SK-N-SH treated with all-trans-retinoic acid at 6 μM for 48 hours (cell line): ENCODE data around the gene CIITA.

Experiments
- ATAC-seq: fragments of 200-7000 bp; cut with Tn5 transposase; 3 replicates; pipeline ENCODE4 v1.9.1; 2020; ENCODE audit warnings: mild to moderate bottlenecking, moderate library complexity
- ARNTL ChIP-seq: fragments of 450-650 bp; formaldehyde crosslinking; IDR thresholded peaks from 2 replicates; pipeline ENCODE4 v1.5.0; 2020; ENCODE audit warnings: low read depth, mild to moderate bottlenecking, moderate library complexity, borderline replicate concordance
- BACH2 ChIP-seq: fragments of 250-450 bp; sonication (Bioruptor Pico); IDR thresholded peaks from 2 replicates; pipeline ENCODE4 v1.9.0; 2021; ENCODE audit warnings: mild to moderate bottlenecking, borderline replicate concordance
- CREB5 ChIP-seq: fragments of 250-450 bp; sonication (Bioruptor Pico); IDR thresholded peaks from 2 replicates; pipeline ENCODE4 v1.5.1; 2020; ENCODE audit warnings: low read depth, mild to moderate bottlenecking, moderate library complexity
- CSDC2 ChIP-seq: fragments of 250-450 bp; sonication (Bioruptor Pico); IDR thresholded peaks from 2 replicates; pipeline ENCODE4 v1.5.0; 2020; ENCODE audit warnings: mild to moderate bottlenecking, moderate library complexity
- ESRRG ChIP-seq: fragments of 250-450 bp; sonication (Bioruptor Pico); IDR thresholded peaks from 2 replicates; pipeline ENCODE4 v1.6.1; 2021; ENCODE audit warnings: mild to moderate bottlenecking
- GLIS3 ChIP-seq: fragments of 250-450 bp; sonication (Bioruptor Pico); IDR thresholded peaks from 2 replicates; pipeline ENCODE4 v1.5.0; 2020; ENCODE audit warnings: mild to moderate bottlenecking, moderate library complexity
- ISL1 ChIP-seq: fragments of 250-450 bp; sonication (Bioruptor Pico); IDR thresholded peaks from 2 replicates; pipeline ENCODE4 v2.1.2; 2022; ENCODE audit warnings: mild to moderate bottlenecking, moderate library complexity
- OSR1 ChIP-seq: fragments of 250-450 bp; sonication (Bioruptor Pico); IDR thresholded peaks from 2 replicates; pipeline ENCODE4 v1.8.0; 2022; ENCODE audit warnings: moderate library complexity, mild to moderate bottlenecking, inconsistent platforms
- PATZ1 ChIP-seq: fragments of 250-450 bp; sonication (Bioruptor Pico); IDR thresholded peaks from 2 replicates; pipeline ENCODE4 v1.8.0; 2020; ENCODE audit warnings: mild to moderate bottlenecking, moderate library complexity, borderline replicate concordance
- PPARA ChIP-seq: fragments of 250-450 bp; sonication (Bioruptor Pico); IDR thresholded peaks from 2 replicates; pipeline ENCODE4 v1.5.0; 2020; ENCODE audit warnings: mild to moderate bottlenecking, borderline replicate concordance
- RARB ChIP-seq: fragments of 250-450 bp; sonication (Bioruptor Pico); IDR thresholded peaks from 2 replicates; pipeline ENCODE4 v1.8.0; 2021; ENCODE audit warnings: mild to moderate bottlenecking, moderate library complexity
- TCF4 ChIP-seq: fragments of 250-450 bp; sonication (Bioruptor Pico); IDR thresholded peaks from 2 replicates; pipeline ENCODE4 v1.8.0; 2021; ENCODE audit warnings: mild to moderate bottlenecking, moderate library complexity, borderline replicate concordance
- TOX ChIP-seq: fragments of 250-450 bp; sonication (Bioruptor Pico); IDR thresholded peaks from 2 replicates; pipeline ENCODE4 v1.8.0; 2021; ENCODE audit warnings: mild to moderate bottlenecking, moderate library complexity, borderline replicate concordance
- ZFP3 ChIP-seq: fragments of 250-450 bp; sonication (Bioruptor Pico); IDR thresholded peaks from 2 replicates; pipeline ENCODE4 v1.5.0; 2020; ENCODE audit warnings: mild to moderate bottlenecking, moderate library complexity
- ZFP30 ChIP-seq: fragments of 450-650 bp; formaldehyde crosslinking; IDR thresholded peaks from 2 replicates; pipeline ENCODE4 v1.5.0; 2022; ENCODE audit warnings: mild to moderate bottlenecking, moderate library complexity
- ZNF8 ChIP-seq: fragments of 450-650 bp; formaldehyde crosslinking; IDR thresholded peaks from 2 replicates; pipeline ENCODE4 v1.5.0; 2020; ENCODE audit warnings: mild to moderate bottlenecking, moderate library complexity
- TF ChIP-seq, protein P1 (sequence below): fragments of 250-450 bp; sonication (Bioruptor Pico); IDR thresholded peaks from 2 replicates; pipeline ENCODE4 v1.8.0; 2021; ENCODE audit warnings: low read depth, mild to moderate bottlenecking, moderate library complexity, borderline replicate concordance

CIITA gene

GRCh38 chr16:10846213-10846998 is 30.6 kb upstream of the CIITA start:
- TF ChIP-seq PATZ1 (CRISPR knock-in tag), result no peak
- no peak for TF ChIP-seq CSDC2
- no peak for TF ChIP-seq ZFP3 (CRISPR knock-in tag)
- TF ChIP-seq, protein P1, sequence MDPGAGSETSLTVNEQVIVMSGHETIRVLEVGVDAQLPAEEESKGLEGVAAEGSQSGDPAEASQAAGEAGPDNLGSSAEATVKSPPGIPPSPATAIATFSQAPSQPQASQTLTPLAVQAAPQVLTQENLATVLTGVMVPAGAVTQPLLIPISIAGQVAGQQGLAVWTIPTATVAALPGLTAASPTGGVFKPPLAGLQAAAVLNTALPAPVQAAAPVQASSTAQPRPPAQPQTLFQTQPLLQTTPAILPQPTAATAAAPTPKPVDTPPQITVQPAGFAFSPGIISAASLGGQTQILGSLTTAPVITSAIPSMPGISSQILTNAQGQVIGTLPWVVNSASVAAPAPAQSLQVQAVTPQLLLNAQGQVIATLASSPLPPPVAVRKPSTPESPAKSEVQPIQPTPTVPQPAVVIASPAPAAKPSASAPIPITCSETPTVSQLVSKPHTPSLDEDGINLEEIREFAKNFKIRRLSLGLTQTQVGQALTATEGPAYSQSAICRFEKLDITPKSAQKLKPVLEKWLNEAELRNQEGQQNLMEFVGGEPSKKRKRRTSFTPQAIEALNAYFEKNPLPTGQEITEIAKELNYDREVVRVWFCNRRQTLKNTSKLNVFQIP (CRISPR knock-in tag), result no peak
- no peak for TF ChIP-seq TOX (CRISPR knock-in tag)
- TF ChIP-seq TCF4, result no peak
- TF ChIP-seq, all 23 proteins: peak for 0
- ATAC-seq, result no peak

DNA sequence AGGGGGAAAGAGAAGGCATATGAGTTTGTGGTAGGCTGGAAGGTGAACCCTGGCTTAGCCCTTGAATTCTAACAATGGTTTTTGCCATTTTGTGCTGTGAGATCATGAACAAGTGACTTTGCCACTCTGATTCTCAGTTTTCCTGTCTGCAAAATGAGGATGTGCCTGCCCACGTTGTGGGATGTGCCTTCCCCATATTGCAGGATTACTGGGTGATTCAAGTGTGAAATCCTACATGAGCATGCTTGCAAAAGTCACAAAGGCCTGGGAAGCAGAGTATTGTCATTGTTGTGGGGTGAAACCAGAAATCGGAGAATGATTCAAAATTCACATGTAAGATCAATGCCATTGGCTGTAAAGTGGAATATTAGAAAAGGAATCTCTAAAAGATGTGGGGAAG is 29.8 kb upstream of the CIITA start:
- TF ChIP-seq TCF4 (no peak), OSR1 (CRISPR knock-in tag) (no peak), RARB (CRISPR knock-in tag) (no peak), ISL1 (CRISPR knock-in tag) (no peak), ZFP3 (CRISPR knock-in tag) (no peak), GLIS3 (no peak), CSDC2 (no peak), BACH2 (CRISPR knock-in tag) (no peak), ESRRG (no peak), ZFP30 (CRISPR knock-in tag) (no peak), ZNF8 (no peak), PATZ1 (CRISPR knock-in tag) (no peak), PPARA (no peak), ARNTL (CRISPR knock-in tag) (no peak)
- TF ChIP-seq, protein P1 (CRISPR knock-in tag), result no peak
- TF ChIP-seq, all 23 proteins: peak for 0
- ATAC-seq, result no peak

- ATAC-seq, result no peak
- TF ChIP-seq TOX (CRISPR knock-in tag), result no peak
- no peak for TF ChIP-seq CREB5 (CRISPR knock-in tag)
- TF ChIP-seq, protein P1 (CRISPR knock-in tag), result no peak
- TF ChIP-seq, all 23 proteins: peak for 0
Measured at GRCh38 chr16:10849736-10850477, 27.1 kb upstream of the CIITA start.
